GM12865 (cell line): Measurements from ENCODE around the gene ATXN8OS.
"Not testable (repeated sequence)": the region's sequence is repeated elsewhere in the genome, so short reads cannot be mapped to it uniquely, and the experiment has no call there.

Experiments used
- DNase-seq: peaks from one replicate; pipeline ENCODE4 v3.0.0; 2010; ENCODE audit warnings: low read depth
- H3K4me3 ChIP-seq: 2 replicates; pipeline ENCODE4 v1.5.1; 2011; ENCODE audit warnings: mild to moderate bottlenecking, low read depth, low read length, control low read depth
- CTCF ChIP-seq: IDR thresholded peaks from 2 replicates; pipeline ENCODE4 v1.5.1; 2011; ENCODE audit warnings: low read length, control low read depth, low read depth, inconsistent platforms; ENCODE audit not compliant: insufficient read depth; ENCODE audit errors: missing control alignments

Gene ATXN8OS

GRCh38 chr13:70107125-70107497 is 515 bp upstream of the ATXN8OS start:
- no peak overlapping the region for H3K4me3 ChIP-seq
- no peak for TF ChIP-seq CTCF
- DNase-seq, result no peak

GRCh38 chr13:70108356-70109105 is 905 bp downstream of the ATXN8OS start, which contains the start of gene KLHL1:
TSS of gene KLHL1 (minus strand) at chr13:70108452. CDS start at chr13:70107699, 753 bp downstream.
- TF ChIP-seq CTCF, result no peak
- H3K4me3 ChIP-seq, result no peak within 1 kb of the TSS
- DNase-seq, result no peak

- no peak for TF ChIP-seq CTCF
- no peak overlapping the region for H3K4me3 ChIP-seq
- DNase-seq, result no peak
Measured at GRCh38 chr13:70117338-70117905, 9.8 kb downstream of the ATXN8OS start.

GRCh38 chr13:70125693-70126092 is 18.1 kb downstream of the ATXN8OS start:
- DNase-seq, result no peak
- H3K4me3 ChIP-seq, result no peak overlapping the region
- TF ChIP-seq CTCF, result no peak

GRCh38 chr13:70128098-70128497 is 20.5 kb downstream of the ATXN8OS start:
- no peak for TF ChIP-seq CTCF
- no peak overlapping the region for H3K4me3 ChIP-seq
- no peak for DNase-seq

- H3K4me3 ChIP-seq, DNase-seq: not testable (repeated sequence)
Measured at GRCh38 chr13:70142658-70143057, 35.0 kb downstream of the ATXN8OS start.

GRCh38 chr13:70162141-70162540 is 54.5 kb downstream of the ATXN8OS start:
- H3K4me3 ChIP-seq, result no peak overlapping the region
- DNase-seq, result no peak
- TF ChIP-seq CTCF, result no peak
